ENCODE results near the gene ZSWIM7.

Gene ZSWIM7

GRCh38 chr17:15935891-15936290, 63.6 kb downstream of the ZSWIM7 start:
- DNase-seq (ENCODE audit: extremely low read depth in 1 of 2, low read depth in 1 of 2): no peak

GRCh38 chr17:15934866-15935265, 64.6 kb downstream of the ZSWIM7 start:
- DNase-seq (ENCODE audit: extremely low read depth in 1 of 2, low read depth in 1 of 2): no peak

GRCh38 chr17:15931394-15931793, 68.1 kb downstream of the ZSWIM7 start:
- no peak for DNase-seq (ENCODE audit: extremely low read depth in 1 of 2, low read depth in 1 of 2)

- no peak for DNase-seq (ENCODE audit: extremely low read depth in 1 of 2, low read depth in 1 of 2)
Measured at GRCh38 chr17:15930426-15930825, 69.1 kb downstream of the ZSWIM7 start.

GRCh38 chr17:15929941-15930340, 69.6 kb downstream of the ZSWIM7 start:
- no peak for DNase-seq (ENCODE audit: extremely low read depth in 1 of 2, low read depth in 1 of 2)

GRCh38 chr17:15928286-15928785, 71.2 kb downstream of the ZSWIM7 start:
- DNase-seq (ENCODE audit: extremely low read depth in 1 of 2, low read depth in 1 of 2): no peak
